VCaP (cell line): ENCODE data around the gene CD47.

ENCODE experiments used
- H3K27ac ChIP-seq: fragments of 450-650 bp; 2 replicates; pipeline ENCODE4 v1.5.1; 2017
- TF ChIP-seq, protein P1 (sequence below): fragments of 450-650 bp; conservative IDR thresholded peaks from 2 replicates; pipeline ENCODE4 v1.5.1; 2017; ENCODE audit warnings: mild to moderate bottlenecking, moderate library complexity

CD47 gene

DNA sequence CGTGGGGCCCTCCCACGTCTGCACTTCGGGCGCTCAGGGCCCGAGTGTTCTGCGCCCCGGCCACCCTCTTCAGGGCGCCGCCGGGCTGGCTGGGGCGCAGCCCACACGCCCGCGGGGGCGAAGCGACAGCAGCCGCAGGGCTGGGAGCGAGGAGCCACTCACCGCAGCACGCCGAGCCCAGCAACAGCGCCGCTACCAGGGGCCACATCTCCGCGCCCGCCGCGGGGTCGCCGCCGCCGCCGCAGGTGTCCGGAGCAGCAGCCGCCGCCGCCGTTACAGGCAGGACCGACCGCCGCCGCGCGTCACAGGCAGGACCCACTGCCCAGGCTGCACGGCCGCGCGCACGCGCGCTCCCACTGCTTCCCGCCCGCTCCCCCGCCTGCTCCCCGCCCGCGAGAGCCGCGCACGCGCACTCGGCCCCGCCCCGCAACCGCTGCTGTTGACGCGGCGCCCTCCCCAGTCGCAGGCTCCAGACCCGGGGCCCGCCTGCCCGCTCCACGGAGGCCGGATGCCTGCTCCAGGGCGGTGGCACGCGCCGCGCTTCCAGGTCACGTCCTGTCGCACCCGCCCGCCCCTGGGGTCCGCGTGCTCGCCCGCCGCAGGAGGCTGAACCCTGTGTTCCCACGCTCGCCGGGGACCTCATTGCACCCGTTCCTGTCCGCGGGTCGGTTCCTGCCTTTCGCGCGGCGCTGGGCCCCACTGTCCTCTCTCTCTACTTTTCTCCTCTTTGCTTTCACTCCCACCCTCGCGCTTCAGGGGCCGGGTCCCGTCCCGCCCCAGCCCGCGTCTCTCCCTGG, at the start of gene CD47:
CD47 (minus strand) TSS at position 331 of the 797 bp plus-strand sequence; CDS start at position 208, 123 bp downstream.
- peak within 1 kb of the TSS; percentile 92 for H3K27ac ChIP-seq

DNA sequence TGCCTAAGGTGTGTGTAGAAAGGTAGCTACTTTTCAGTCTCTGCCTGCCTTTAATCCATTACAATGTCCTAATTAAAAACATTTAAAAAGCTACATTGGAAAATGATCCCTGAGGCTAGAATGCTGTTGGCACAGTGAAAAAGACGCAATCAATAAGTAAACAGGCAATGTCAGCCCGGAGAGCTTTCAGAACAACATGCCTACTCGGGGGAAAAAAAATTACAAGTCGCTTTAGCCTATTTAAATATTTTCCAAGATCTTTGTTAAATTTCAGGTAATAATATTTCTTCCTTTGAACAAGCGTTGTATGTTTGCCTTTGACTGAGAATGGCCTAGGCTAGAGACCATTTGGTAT, 46.6 kb upstream of the CD47 start:
- H3K27ac ChIP-seq, result no peak overlapping the region
- TF ChIP-seq, protein P1, sequence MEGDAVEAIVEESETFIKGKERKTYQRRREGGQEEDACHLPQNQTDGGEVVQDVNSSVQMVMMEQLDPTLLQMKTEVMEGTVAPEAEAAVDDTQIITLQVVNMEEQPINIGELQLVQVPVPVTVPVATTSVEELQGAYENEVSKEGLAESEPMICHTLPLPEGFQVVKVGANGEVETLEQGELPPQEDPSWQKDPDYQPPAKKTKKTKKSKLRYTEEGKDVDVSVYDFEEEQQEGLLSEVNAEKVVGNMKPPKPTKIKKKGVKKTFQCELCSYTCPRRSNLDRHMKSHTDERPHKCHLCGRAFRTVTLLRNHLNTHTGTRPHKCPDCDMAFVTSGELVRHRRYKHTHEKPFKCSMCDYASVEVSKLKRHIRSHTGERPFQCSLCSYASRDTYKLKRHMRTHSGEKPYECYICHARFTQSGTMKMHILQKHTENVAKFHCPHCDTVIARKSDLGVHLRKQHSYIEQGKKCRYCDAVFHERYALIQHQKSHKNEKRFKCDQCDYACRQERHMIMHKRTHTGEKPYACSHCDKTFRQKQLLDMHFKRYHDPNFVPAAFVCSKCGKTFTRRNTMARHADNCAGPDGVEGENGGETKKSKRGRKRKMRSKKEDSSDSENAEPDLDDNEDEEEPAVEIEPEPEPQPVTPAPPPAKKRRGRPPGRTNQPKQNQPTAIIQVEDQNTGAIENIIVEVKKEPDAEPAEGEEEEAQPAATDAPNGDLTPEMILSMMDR, result no peak

More for the DNA sequence above, at the start of gene CD47:
- TF ChIP-seq, protein P1, result no peak

DNA sequence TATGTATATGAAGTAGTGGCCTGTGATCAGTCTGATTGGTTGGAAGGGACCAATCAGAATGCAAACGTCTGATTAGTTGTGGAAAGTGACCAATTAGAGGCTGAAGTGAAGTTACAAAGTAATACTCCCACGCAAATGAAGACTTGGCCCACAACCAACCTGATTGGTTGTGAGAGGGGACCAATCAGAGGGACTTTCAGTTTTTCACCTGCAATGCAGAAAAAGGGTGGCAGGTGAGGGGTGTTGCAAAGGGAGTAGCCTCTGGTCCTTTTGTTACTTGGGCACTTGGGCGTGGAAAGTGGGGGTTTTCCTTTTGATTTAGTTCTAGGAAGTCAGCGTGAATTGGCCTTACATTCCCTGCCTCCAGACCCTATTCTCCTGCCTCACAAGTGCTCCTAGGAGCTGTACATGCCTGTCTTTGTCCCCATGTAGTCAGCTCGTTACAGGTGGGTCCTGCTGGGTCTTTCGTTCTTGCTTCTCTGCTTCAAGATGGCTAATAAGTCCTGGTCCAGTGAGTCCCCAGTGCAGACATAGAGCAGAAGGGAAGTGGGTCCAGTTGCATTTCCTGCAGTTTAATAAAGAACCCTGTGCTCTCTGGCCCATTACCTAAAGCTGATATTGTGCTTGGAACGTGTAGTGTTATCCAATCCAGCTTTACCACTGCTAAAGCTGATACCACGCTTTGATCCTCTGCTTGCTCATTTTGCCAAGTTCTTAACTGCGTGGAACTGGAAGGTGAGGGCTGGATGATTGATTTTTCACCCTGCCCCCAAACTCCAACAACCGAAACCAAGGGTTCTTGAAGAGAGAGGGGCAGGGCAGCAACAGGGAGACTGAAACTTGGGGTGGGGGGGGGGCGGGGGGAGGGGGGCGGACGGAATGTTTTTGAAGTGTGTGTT, 46.0 kb upstream of the CD47 start:
- no peak overlapping the region for H3K27ac ChIP-seq
- TF ChIP-seq, protein P1, result no peak

DNA sequence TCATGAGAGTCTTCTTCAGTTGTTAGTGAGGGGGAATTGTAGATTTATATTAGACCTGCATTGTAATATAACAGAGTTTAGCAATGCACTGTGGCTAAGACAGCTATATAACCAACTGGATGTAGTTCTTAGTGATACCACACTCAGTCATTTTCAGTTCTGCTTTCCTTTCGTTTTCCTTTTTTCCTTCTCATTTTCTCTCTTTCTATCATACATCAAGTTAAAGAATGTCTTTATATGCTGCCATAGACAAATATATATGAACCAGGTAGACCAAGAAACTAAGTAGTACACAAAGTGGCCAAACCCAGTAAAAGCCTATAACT, 43.7 kb upstream of the CD47 start:
- TF ChIP-seq, protein P1, result no peak
- no peak overlapping the region for H3K27ac ChIP-seq

DNA sequence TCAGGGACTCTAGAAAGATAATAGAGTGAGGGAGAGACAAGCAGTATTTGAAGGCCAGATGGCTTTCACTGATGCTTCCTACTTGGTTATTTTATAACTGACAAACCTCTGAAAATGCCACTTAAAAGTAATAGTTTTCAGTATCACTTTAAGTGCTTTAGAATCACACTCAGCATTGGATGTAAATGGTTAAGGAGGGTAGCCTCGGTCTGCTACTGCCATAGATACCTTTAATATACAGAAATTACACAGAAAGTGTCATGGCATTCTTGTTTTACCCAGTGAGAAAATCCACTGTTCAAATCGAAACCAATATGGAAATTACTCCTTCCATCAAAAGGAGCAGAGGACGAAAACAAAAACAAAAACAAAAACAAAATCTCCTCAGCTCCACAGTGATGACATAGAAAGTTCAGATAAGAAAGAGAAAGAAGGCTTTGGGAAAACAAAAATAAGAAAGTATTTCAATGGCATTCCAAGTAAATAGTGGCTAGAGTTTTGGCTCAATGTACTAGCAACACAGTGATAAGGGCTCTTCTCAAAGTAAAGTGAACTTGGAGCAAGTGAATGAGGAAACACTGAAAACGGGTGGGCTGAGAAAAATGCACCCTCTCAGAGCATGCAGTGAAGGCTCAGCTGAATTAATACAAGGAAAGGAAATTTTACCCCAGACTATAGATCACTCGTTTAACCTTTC, 43.2 kb upstream of the CD47 start:
- TF ChIP-seq, protein P1, result no peak
- no peak overlapping the region for H3K27ac ChIP-seq

DNA sequence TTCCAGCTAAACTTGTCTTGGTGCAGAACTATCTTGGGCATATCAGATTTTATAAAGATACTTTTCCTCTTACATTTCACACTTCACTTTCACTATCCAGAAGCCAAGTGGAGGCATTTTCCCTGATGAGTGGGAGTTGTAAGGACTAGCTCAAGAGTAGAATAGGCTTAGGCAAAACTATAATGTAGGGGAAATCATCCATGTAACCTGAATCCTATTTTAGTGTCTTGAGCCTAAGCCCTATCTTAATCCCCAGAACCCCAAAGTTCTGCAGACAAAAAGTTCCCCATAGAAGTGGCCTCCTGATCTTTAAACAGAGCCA, 42.2 kb upstream of the CD47 start:
- H3K27ac ChIP-seq, result no peak overlapping the region
- TF ChIP-seq, protein P1, result no peak

DNA sequence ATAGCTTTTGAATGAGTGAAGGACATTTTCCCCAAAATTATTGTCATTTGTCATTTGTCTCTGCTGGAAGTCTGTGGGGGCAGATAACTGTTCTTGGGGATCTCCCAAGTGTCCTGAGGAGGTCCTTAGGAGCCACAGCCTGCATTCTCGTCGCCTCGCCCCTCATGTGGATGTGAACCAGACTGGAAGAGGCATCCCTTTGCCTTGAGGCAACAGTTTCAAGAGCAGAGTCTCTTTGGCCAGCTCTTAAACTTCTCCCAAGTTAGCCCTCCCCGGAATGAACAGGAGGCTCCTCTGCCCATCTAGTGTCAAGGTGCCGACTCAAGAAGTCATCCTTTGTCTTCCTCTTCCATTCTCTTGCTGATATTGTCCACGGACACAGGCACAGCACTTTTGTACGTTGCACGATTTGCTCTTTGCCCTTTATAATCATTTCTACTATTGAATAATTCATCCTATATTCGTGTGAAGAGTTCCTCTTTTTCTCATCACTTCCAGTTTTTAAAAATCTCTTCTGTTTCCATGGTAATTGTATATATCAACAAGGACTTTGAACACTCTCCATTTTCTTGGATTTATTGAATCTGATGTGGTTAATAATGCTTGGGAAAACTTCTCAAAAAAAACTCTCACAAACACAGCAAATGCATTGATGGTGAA, 40.8 kb upstream of the CD47 start:
- H3K27ac ChIP-seq, result no peak overlapping the region
- TF ChIP-seq, protein P1, result no peak
